ENCODE measurements around the gene EML4. TPM values are rescaled to one million over a fixed set of nuclear protein-coding genes. Genes with fewer than 3 reads are reported as not detected.
"Not testable (repeated sequence)": the region's sequence is repeated elsewhere in the genome, so short reads cannot be mapped to it uniquely, and the experiment has no call there.

Gene EML4
- polyA plus RNA-seq, 1 experiment = 81.0 TPM

DNA sequence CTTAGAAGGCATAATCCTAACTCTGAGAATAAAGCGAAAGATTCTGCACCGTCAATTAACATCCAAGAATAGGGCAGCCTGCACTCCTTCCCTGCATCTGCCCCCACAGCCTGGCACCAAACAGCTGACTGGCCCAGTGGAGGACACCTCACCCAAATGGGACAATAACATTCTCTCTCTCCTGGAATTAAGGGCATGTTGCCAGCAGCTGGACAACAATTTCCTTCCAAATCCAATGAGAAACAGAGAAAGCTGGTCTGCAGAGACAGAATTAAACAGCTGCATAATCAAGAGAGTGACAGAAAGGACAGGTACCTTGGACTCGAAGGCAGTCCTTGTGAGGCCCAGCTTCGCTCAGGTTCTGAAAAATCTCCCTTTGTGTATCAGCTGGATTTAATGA lies 176.8 kb downstream of the EML4 start:
- Histone ChIP-seq H3K4me3 (ENCODE audit: low read depth, low read length) (no peak overlapping the region), H3K27me3 (ENCODE audit: control insufficient read depth, insufficient read depth, low read length) (no peaks in the 10 kb centered on the region), H3K27ac (ENCODE audit: low read depth, low read length) (no peak overlapping the region), H3K9me3 (ENCODE audit: control insufficient read depth, insufficient read depth, low read length) (peaks cover 4% of the 10 kb centered on the region; the same call in 1 of the 2 replicates)
- DNase-seq (ENCODE audit: low read depth, low spot score) = no peak
- TF ChIP-seq, protein P1, sequence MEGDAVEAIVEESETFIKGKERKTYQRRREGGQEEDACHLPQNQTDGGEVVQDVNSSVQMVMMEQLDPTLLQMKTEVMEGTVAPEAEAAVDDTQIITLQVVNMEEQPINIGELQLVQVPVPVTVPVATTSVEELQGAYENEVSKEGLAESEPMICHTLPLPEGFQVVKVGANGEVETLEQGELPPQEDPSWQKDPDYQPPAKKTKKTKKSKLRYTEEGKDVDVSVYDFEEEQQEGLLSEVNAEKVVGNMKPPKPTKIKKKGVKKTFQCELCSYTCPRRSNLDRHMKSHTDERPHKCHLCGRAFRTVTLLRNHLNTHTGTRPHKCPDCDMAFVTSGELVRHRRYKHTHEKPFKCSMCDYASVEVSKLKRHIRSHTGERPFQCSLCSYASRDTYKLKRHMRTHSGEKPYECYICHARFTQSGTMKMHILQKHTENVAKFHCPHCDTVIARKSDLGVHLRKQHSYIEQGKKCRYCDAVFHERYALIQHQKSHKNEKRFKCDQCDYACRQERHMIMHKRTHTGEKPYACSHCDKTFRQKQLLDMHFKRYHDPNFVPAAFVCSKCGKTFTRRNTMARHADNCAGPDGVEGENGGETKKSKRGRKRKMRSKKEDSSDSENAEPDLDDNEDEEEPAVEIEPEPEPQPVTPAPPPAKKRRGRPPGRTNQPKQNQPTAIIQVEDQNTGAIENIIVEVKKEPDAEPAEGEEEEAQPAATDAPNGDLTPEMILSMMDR (IDR thresholded peaks at IDR 0.05; ENCODE audit: low read depth, low read length) = no peak
- ChIA-PET POLR2A (no interaction called here), CTCF (interaction anchor here (1.5 kb wide), 1 partner anchor 17 kb away, joined by 6 read pairs; no protein-coding TSS in a partner anchor)

DNA sequence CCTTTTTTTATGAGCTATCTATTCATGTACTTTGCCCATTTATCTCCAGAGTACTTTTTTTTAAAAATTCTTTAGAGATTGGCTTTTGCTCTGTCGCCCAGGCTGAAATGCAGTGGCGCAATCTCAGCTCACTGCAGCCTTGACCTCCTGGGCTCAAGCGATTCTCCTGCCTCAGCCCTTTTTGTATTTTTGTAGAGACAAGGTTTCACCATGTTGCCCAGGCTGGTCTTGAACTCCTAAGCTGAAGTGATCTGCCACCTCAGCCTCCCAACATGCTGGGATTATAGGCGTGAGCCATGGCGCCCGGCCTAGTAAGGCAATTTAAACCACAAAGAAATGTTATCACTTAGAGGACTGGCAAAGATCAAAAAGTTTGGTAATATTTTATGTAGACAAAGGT lies 177.7 kb downstream of the EML4 start:
- H3K4me3 ChIP-seq (ENCODE audit: low read depth, low read length); POLR2A ChIA-PET; H3K27me3 ChIP-seq (ENCODE audit: control insufficient read depth, insufficient read depth, low read length); H3K27ac ChIP-seq (ENCODE audit: low read depth, low read length); DNase-seq (ENCODE audit: low read depth, low spot score); H3K9me3 ChIP-seq (ENCODE audit: control insufficient read depth, insufficient read depth, low read length): not testable (repeated sequence)
- CTCF ChIA-PET = interaction anchor here (1.5 kb wide), 1 partner anchor 18 kb away, joined by 6 read pairs; no protein-coding TSS in a partner anchor

DNA sequence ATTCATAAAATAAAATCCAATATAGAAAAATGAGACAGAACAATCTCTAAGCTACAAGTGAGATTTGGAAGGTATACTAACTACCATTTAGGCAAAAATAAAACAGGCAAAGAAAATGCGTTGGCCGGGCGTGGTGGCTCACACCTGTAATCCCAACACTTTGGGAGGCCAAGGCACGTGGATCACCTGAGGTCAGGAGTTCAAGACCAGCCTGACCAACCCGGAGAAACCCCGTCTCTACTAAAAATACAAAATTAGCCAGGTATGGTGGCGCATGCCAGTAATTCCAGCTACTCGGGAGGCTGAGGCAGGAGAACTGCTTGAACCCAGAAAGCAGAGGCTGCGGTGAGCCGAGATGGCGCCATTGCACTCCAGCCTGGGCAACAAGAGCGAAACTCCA lies 178.4 kb downstream of the EML4 start:
- H3K9me3 ChIP-seq (ENCODE audit: control insufficient read depth, insufficient read depth, low read length); POLR2A ChIA-PET; H3K27ac ChIP-seq (ENCODE audit: low read depth, low read length); H3K4me3 ChIP-seq (ENCODE audit: low read depth, low read length); H3K27me3 ChIP-seq (ENCODE audit: control insufficient read depth, insufficient read depth, low read length); DNase-seq (ENCODE audit: low read depth, low spot score): not testable (repeated sequence)
- CTCF ChIA-PET = interaction anchor here (1.5 kb wide), 1 partner anchor 19 kb away, joined by 6 read pairs; no protein-coding TSS in a partner anchor

DNA sequence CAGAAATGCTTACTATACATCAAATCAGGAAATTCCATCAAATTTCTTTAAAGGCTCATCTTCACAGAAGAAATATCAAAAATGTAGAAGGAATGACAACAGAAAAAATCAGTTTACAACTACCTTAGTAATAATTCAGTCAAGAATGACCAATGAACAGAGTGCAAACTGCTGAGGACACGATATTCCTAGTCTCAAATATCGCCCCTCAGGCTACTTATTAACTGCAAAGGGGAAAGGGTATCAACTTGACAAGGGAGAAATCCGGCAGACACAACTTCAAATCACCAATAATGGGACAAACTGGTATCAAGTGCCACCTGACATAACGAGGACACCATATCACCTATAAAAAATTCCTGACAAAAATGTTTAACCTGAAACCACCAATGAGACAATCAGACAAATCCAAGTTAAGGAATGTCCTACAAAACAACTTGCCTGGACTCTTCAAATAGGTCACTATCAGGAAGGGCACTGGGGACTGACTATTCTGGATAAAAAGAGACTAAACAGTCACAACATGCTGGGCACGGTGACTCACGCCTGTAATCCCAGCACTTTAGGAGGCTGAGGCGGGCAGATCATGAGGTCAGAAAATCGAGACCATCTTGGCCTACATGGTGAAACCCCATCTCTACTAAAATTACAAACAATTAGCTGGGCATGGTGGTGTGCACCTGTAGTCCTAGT lies 179.1 kb downstream of the EML4 start:
- no peak overlapping the region for H3K27ac ChIP-seq (ENCODE audit: low read depth, low read length)
- no peak for DNase-seq (ENCODE audit: low read depth, low spot score)
- ChIA-PET POLR2A (no interaction called here), CTCF (no interaction called here)
- H3K9me3 ChIP-seq (ENCODE audit: control insufficient read depth, insufficient read depth, low read length) = no peaks in the 10 kb centered on the region
- TF ChIP-seq, protein P1 (IDR thresholded peaks at IDR 0.05; ENCODE audit: low read depth, low read length) = no peak
- no peaks in the 10 kb centered on the region for H3K27me3 ChIP-seq (ENCODE audit: control insufficient read depth, insufficient read depth, low read length)
- H3K4me3 ChIP-seq (ENCODE audit: low read depth, low read length) = no peak overlapping the region

DNA sequence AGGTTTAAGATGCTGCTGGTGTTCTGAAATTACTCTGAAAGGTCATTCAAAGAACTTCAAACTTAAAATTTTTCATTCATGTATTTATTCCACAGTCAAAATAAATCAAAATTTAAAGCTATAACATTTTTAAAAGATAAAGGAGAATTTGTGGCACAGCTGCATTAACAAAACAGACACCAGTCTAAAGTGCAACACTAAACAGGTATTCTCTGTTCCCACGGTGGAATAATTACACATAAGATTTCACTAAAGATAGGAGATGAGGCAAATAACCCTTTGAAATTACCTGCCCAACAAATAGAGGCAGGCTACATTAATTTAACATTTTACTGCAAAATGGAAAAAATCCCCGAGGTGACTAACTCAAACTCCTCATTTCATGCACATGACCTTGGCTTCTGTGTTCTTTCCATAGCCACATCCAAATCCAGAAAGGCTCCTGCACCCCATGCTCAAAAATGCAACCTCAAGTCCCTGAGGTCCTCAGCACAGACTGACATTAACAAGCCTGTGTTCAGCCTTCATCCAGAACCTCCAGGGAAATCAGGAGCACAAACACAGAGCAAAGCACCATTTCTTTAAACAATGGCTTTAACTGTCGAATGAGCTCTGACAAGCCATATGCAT lies 181.4 kb downstream of the EML4 start:
- H3K27ac ChIP-seq (ENCODE audit: low read depth, low read length) = no peak overlapping the region
- no peaks in the 10 kb centered on the region for H3K9me3 ChIP-seq (ENCODE audit: control insufficient read depth, insufficient read depth, low read length)
- POLR2A ChIA-PET = interaction anchor here (0.6 kb wide), 1 partner anchor 10 kb away, joined by 3 read pairs; no protein-coding TSS in a partner anchor
- no peaks in the 10 kb centered on the region for H3K27me3 ChIP-seq (ENCODE audit: control insufficient read depth, insufficient read depth, low read length)
- TF ChIP-seq, protein P1 (IDR thresholded peaks at IDR 0.05; ENCODE audit: low read depth, low read length) = no peak
- no peak for DNase-seq (ENCODE audit: low read depth, low spot score)
- no peak overlapping the region for H3K4me3 ChIP-seq (ENCODE audit: low read depth, low read length)
- CTCF ChIA-PET = interaction anchor here (1.3 to 3.6 kb wide), 2 partner anchors 10 to 22 kb away, joined by 6 to 13 read pairs; no protein-coding TSS in a partner anchor

DNA sequence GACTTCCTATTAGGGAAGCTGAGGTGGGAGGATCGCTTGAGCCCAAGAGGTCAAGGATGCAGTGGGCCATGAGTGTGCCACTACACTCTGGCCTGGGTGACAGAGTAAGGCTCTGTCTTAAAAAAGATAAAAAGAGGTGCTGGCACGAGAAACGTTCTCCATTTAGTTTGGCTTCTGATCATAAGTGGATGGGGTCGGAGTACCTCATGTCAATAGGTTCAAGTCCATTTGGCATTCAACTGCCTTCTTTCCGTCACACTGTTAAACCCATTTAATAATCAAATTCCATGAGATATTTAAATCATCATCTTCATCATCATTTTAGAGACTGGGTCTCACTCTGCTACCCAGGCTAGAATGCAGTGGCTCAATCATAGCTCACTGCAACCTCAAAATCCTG lies 182.7 kb downstream of the EML4 start:
- Histone ChIP-seq H3K27ac (ENCODE audit: low read depth, low read length) (no peak overlapping the region), H3K27me3 (ENCODE audit: control insufficient read depth, insufficient read depth, low read length) (no peaks in the 10 kb centered on the region), H3K9me3 (ENCODE audit: control insufficient read depth, insufficient read depth, low read length) (no peaks in the 10 kb centered on the region), H3K4me3 (ENCODE audit: low read depth, low read length) (no peak overlapping the region)
- ChIA-PET CTCF (interaction anchor here (0.8 to 3.6 kb wide), 3 partner anchors 9 to 482 kb away, joined by 3 to 13 read pairs (median 6); no protein-coding TSS in a partner anchor), POLR2A (no interaction called here)
- no peak for DNase-seq (ENCODE audit: low read depth, low spot score)
- TF ChIP-seq, protein P1 (IDR thresholded peaks at IDR 0.05; ENCODE audit: low read depth, low read length) = no peak
